Colonic mucosa (tissue), 4 donors: ENCODE data around the gene PCDHB9. TPM values are rescaled to one million over a fixed set of nuclear protein-coding genes. Genes with fewer than 3 reads are reported as not detected.
A peak's percentile ranks its signal among the peaks of the same experiment; 100 is the strongest.
"Not testable (repeated sequence)": the region's sequence is repeated elsewhere in the genome, so short reads cannot be mapped to it uniquely, and the experiment has no call there.

Experiments used
- DNase-seq: peaks from one replicate; pipeline ENCODE4 v3.0.0-alpha.2; 2020
- H3K27ac ChIP-seq: fragments of 200-600 bp; one replicate; pipeline ENCODE4 v1.8.0; 2021
- H3K27me3 ChIP-seq: fragments of 200-600 bp; one replicate; pipeline ENCODE4 v1.8.0; 2021
- H3K36me3 ChIP-seq: fragments of 200-600 bp; one replicate; pipeline ENCODE4 v1.8.0; 2021
- H3K4me1 ChIP-seq: fragments of 200-600 bp; one replicate; pipeline ENCODE4 v1.8.0; 2021; ENCODE audit warnings: mild to moderate bottlenecking
- H3K4me3 ChIP-seq: fragments of 200-600 bp; one replicate; pipeline ENCODE4 v1.8.0; 2021
- H3K9ac ChIP-seq, 2 donors: one replicate each; pipeline ENCODE4 v1.7.0; 2013; ENCODE audit warnings: control low read depth in 2 of 2, low read depth in 2 of 2, low read length in 2 of 2
- H3K9me3 ChIP-seq: fragments of 200-600 bp; one replicate; pipeline ENCODE4 v1.8.0; 2021
- CTCF ChIP-seq: fragments of 200-600 bp; IDR thresholded peaks from one replicate; pipeline ENCODE4 v1.8.0; 2022; ENCODE audit warnings: antibody characterized with exemption, mild to moderate bottlenecking
- intact Hi-C: fragments of 100-400 bp; cut with DNase I; formaldehyde crosslinking; loops from one replicate; pipeline ENCODE4 v1.14.1; 2022
- total RNA-seq, 2 donors: library from RNA; stranded (reverse); fragmentation: NEBNext Ultra II Directional in 1 of 2; extraction: Animal tissue kit (Norgen Biotek cat#: 25700) in 1 of 2; gene quantifications; one replicate each; pipeline ENCODE4 v1.2.1, GENCODE V29; 2021
- donor health status: healthy.
- donor health status: DM: no; HTN: no; CAD: no.
- donor health status: DM: no; HTN: no; CAD: no.

PCDHB9 gene
- total RNA-seq, 2 donors from 2014 or later: 0.47 to 0.53 TPM

- DNase-seq, H3K4me1 ChIP-seq, H3K9ac ChIP-seq, H3K9me3 ChIP-seq, intact Hi-C loops, H3K4me3 ChIP-seq, H3K27me3 ChIP-seq, H3K36me3 ChIP-seq, H3K27ac ChIP-seq: not testable (repeated sequence)
These were observed 29.1 kb downstream of the PCDHB9 start for GRCh38 chr5:141216035-141216434.

GRCh38 chr5:141223112-141223783 is 36.3 kb downstream of the PCDHB9 start, which contains the start of gene PCDHB14:
TSS of gene PCDHB14 (plus strand) at chr5:141223343. CDS start at chr5:141223506, 163 bp downstream.
- Histone ChIP-seq H3K27me3 (no peaks in the 10 kb centered on the region), H3K27ac (no peak within 1 kb of the TSS), H3K4me3 (no peak within 1 kb of the TSS), H3K4me1 (no peaks in the 10 kb centered on the region), H3K9ac (peak within 1 kb of the TSS in 1 of 2 donors; percentile 2), H3K9me3 (no peaks in the 10 kb centered on the region), H3K36me3 (no peaks in the 10 kb centered on the region)
- TF ChIP-seq CTCF: no peak
- intact Hi-C loops: no loop called here
- no peak for DNase-seq

GRCh38 chr5:141224844-141225243 is 37.9 kb downstream of the PCDHB9 start:
- H3K9me3 ChIP-seq, intact Hi-C loops, H3K9ac ChIP-seq, H3K4me3 ChIP-seq, H3K27ac ChIP-seq, H3K4me1 ChIP-seq, DNase-seq, H3K36me3 ChIP-seq, H3K27me3 ChIP-seq: not testable (repeated sequence)

GRCh38 chr5:141225421-141225820 is 38.5 kb downstream of the PCDHB9 start:
- H3K27ac ChIP-seq, intact Hi-C loops, H3K36me3 ChIP-seq, H3K4me3 ChIP-seq, DNase-seq, H3K9ac ChIP-seq, H3K27me3 ChIP-seq, H3K9me3 ChIP-seq, H3K4me1 ChIP-seq: not testable (repeated sequence)

GRCh38 chr5:141234109-141234667 is 47.2 kb downstream of the PCDHB9 start:
- H3K9ac ChIP-seq: no peak overlapping the region
- no peak for TF ChIP-seq CTCF
- no peaks in the 10 kb centered on the region for H3K4me1 ChIP-seq
- intact Hi-C loops: no loop called here
- no peak overlapping the region for H3K4me3 ChIP-seq
- peaks cover 5% of the 10 kb centered on the region for H3K9me3 ChIP-seq
- DNase-seq: no peak
- H3K27me3 ChIP-seq: no peaks in the 10 kb centered on the region
- no peak overlapping the region for H3K27ac ChIP-seq
- H3K36me3 ChIP-seq: no peaks in the 10 kb centered on the region

- intact Hi-C loops, H3K36me3 ChIP-seq, H3K27ac ChIP-seq, DNase-seq, H3K4me1 ChIP-seq, H3K9ac ChIP-seq, H3K27me3 ChIP-seq, H3K4me3 ChIP-seq: not testable (repeated sequence)
- H3K9me3 ChIP-seq: peaks cover 12% of the 10 kb centered on the region
These were observed 49.0 kb downstream of the PCDHB9 start for GRCh38 chr5:141235922-141236321.

- Histone ChIP-seq H3K4me1 (no peaks in the 10 kb centered on the region), H3K9ac (no peak overlapping the region), H3K27ac (no peak overlapping the region), H3K9me3 (peaks cover 12% of the 10 kb centered on the region), H3K36me3 (no peaks in the 10 kb centered on the region), H3K4me3 (no peak overlapping the region), H3K27me3 (no peaks in the 10 kb centered on the region)
- intact Hi-C loops: no loop called here
- TF ChIP-seq CTCF: no peak
- no peak for DNase-seq
These were observed 49.8 kb downstream of the PCDHB9 start for GRCh38 chr5:141236516-141237313.

Other genes starting within 250 kb of the PCDHB9 start
- under 1 TPM; 0.05 to 0.32 TPM for gene PCDHAC2, start 220.7 kb upstream of the PCDHB9 start, total RNA-seq
- gene PCDHB1, start 135.8 kb upstream of the PCDHB9 start, total RNA-seq: not detected
- 1 to 10 TPM in 1 of 2 donors, under 1 TPM in 1; 0.40 to 1.6 TPM for gene PCDHB2, start 92.5 kb upstream of the PCDHB9 start, total RNA-seq
- gene PCDHB3, start 86.7 kb upstream of the PCDHB9 start, total RNA-seq: 1 to 10 TPM in 1 of 2 donors, under 1 TPM in 1; 0.40 to 1.5 TPM
- gene PCDHB4, start 65.3 kb upstream of the PCDHB9 start, total RNA-seq: under 1 TPM; 0.17 to 0.96 TPM
- gene PCDHB5, start 52.0 kb upstream of the PCDHB9 start, total RNA-seq: under 1 TPM; 0.10 to 0.66 TPM
- under 1 TPM; 0.11 to 0.15 TPM for gene PCDHB6, start 37.1 kb upstream of the PCDHB9 start, total RNA-seq
- gene PCDHB7, start 14.5 kb upstream of the PCDHB9 start, total RNA-seq: under 1 TPM; 0.15 to 0.40 TPM
- under 1 TPM; 0.25 to 0.40 TPM for gene PCDHB8, start 9.4 kb upstream of the PCDHB9 start, total RNA-seq
- gene PCDHB16, start 4.8 kb upstream of the PCDHB9 start, total RNA-seq: under 1 TPM; 0.17 to 0.53 TPM
- gene PCDHB10, start 5.2 kb downstream of the PCDHB9 start, total RNA-seq: 1 to 10 TPM in 1 of 2 donors, under 1 TPM in 1; 0.17 to 1.1 TPM
- gene PCDHB11, start 12.5 kb downstream of the PCDHB9 start, total RNA-seq: 1 to 10 TPM in 1 of 2 donors, under 1 TPM in 1; 0.59 to 2.2 TPM
- under 1 TPM; 0.40 to 0.56 TPM for gene PCDHB12, start 21.6 kb downstream of the PCDHB9 start, total RNA-seq
- gene PCDHB13, start 26.8 kb downstream of the PCDHB9 start, total RNA-seq: 1 to 10 TPM in 1 of 2 donors, under 1 TPM in 1; 0.40 to 1.3 TPM
- gene PCDHB14, start 36.2 kb downstream of the PCDHB9 start, total RNA-seq: 1 to 10 TPM in 1 of 2 donors, under 1 TPM in 1; 0.62 to 1.8 TPM
- gene PCDHB15, start 58.2 kb downstream of the PCDHB9 start, total RNA-seq: 1 to 10 TPM in 1 of 2 donors, under 1 TPM in 1; 0.27 to 1.8 TPM
- gene SLC25A2, start 116.9 kb downstream of the PCDHB9 start, total RNA-seq: 1 to 10 TPM in 1 of 2 donors, under 1 TPM in 1; 0.21 to 1.1 TPM
- 10 to 100 TPM; 49.3 to 70.2 TPM for gene TAF7, start 133.6 kb downstream of the PCDHB9 start, total RNA-seq
- under 1 TPM; 0.10 to 0.37 TPM for gene PCDHGA1, start 143.4 kb downstream of the PCDHB9 start, total RNA-seq
- under 1 TPM; 0.22 to 0.50 TPM for gene PCDHGA2, start 151.6 kb downstream of the PCDHB9 start, total RNA-seq
- under 1 TPM; 0.10 to 0.21 TPM for gene PCDHGA3, start 156.7 kb downstream of the PCDHB9 start, total RNA-seq
- 1 to 10 TPM in 1 of 2 donors, under 1 TPM in 1; 0.15 to 1.7 TPM for gene PCDHGB1, start 162.9 kb downstream of the PCDHB9 start, total RNA-seq
- gene PCDHGA4, start 167.9 kb downstream of the PCDHB9 start, total RNA-seq: 1 to 10 TPM in 1 of 2 donors, under 1 TPM in 1; 0.20 to 1.4 TPM
- gene PCDHGB2, start 172.8 kb downstream of the PCDHB9 start, total RNA-seq: 1 to 10 TPM in 1 of 2 donors, under 1 TPM in 1; 0.47 to 1.8 TPM
- gene PCDHGA5, start 177.0 kb downstream of the PCDHB9 start, total RNA-seq: 1 to 10 TPM in 1 of 2 donors, under 1 TPM in 1; 0.52 to 1.1 TPM
- 1 to 10 TPM in 1 of 2 donors, under 1 TPM in 1; 0.57 to 1.1 TPM for gene PCDHGB3, start 183.1 kb downstream of the PCDHB9 start, total RNA-seq
- gene PCDHGA6, start 186.7 kb downstream of the PCDHB9 start, total RNA-seq: 1 to 10 TPM in 1 of 2 donors, under 1 TPM in 1; 0.82 to 1.5 TPM
- gene PCDHGA7, start 195.6 kb downstream of the PCDHB9 start, total RNA-seq: 1 to 10 TPM in 1 of 2 donors, under 1 TPM in 1; 0.59 to 1.0 TPM
- gene PCDHGB4, start 200.5 kb downstream of the PCDHB9 start, total RNA-seq: under 1 TPM; 0.69 to 0.96 TPM
- under 1 TPM; 0.17 to 0.48 TPM for gene PCDHGA8, start 205.5 kb downstream of the PCDHB9 start, total RNA-seq
- 1 to 10 TPM; 2.1 to 3.1 TPM for gene PCDHGB5, start 210.8 kb downstream of the PCDHB9 start, total RNA-seq
- 1 to 10 TPM; 1.1 to 2.2 TPM for gene PCDHGA9, start 215.6 kb downstream of the PCDHB9 start, total RNA-seq
- gene PCDHGB6, start 220.9 kb downstream of the PCDHB9 start, total RNA-seq: 1 to 10 TPM; 1.0 to 1.8 TPM
- gene PCDHGA10, start 225.8 kb downstream of the PCDHB9 start, total RNA-seq: 1 to 10 TPM; 2.7 to 4.7 TPM
- 1 to 10 TPM; 2.5 to 3.3 TPM for gene PCDHGB7, start 230.5 kb downstream of the PCDHB9 start, total RNA-seq
- 1 to 10 TPM; 1.3 to 1.6 TPM for gene PCDHGA11, start 233.9 kb downstream of the PCDHB9 start, total RNA-seq
- gene PCDHGA12, start 243.3 kb downstream of the PCDHB9 start, total RNA-seq: 1 to 10 TPM; 1.0 to 1.5 TPM